Measurements from ENCODE around the gene BPTF. TPM values are rescaled to one million over a fixed set of nuclear protein-coding genes. Genes with fewer than 3 reads are reported as not detected.

The BPTF gene
- total RNA-seq, 2 donors from 2014 or later: 60.3 to 92.3 TPM

DNA sequence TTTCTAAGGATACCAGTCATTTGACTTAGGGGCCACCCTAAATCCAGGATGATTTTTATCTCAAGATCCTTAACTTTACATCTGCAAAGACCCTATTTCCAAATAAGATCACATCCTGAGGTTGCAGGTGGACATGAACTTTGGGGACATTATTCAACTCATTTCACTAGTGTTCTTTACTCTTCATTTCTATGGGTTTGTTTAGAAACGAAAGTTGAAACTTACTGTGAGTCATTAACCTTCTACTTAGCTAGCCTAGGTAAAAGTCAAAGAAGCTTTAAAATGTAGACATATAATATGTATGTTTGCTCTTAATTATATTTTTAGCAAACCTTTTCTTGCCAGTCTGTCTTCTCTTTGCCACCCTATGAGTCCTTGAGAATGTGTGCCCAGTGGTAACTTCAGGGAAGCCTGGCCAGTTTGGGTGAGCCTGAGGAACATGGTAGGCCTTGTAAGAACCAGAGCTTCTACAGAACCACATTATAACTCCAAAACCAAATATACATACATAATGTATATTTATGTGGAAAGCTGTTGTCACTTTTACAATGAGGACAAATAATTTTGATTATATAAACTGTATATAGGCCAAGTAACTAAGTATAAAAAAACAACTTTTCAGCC is 38.4 kb downstream of the BPTF start:
- DNase-seq (ENCODE audit: low spot score): no peak
- TF ChIP-seq, protein P1, sequence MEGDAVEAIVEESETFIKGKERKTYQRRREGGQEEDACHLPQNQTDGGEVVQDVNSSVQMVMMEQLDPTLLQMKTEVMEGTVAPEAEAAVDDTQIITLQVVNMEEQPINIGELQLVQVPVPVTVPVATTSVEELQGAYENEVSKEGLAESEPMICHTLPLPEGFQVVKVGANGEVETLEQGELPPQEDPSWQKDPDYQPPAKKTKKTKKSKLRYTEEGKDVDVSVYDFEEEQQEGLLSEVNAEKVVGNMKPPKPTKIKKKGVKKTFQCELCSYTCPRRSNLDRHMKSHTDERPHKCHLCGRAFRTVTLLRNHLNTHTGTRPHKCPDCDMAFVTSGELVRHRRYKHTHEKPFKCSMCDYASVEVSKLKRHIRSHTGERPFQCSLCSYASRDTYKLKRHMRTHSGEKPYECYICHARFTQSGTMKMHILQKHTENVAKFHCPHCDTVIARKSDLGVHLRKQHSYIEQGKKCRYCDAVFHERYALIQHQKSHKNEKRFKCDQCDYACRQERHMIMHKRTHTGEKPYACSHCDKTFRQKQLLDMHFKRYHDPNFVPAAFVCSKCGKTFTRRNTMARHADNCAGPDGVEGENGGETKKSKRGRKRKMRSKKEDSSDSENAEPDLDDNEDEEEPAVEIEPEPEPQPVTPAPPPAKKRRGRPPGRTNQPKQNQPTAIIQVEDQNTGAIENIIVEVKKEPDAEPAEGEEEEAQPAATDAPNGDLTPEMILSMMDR (IDR thresholded peaks at IDR 0.05): no peak
- H3K36me3 ChIP-seq: peaks cover 7% of the 10 kb centered on the region
- no peaks in the 10 kb centered on the region for H3K9me3 ChIP-seq
- no peak overlapping the region for H3K27ac ChIP-seq
- no peak overlapping the region for H3K4me3 ChIP-seq
- H3K4me1 ChIP-seq: peaks cover 0 to 11% of the 10 kb centered on the region in 2 donors
- no peaks in the 10 kb centered on the region for H3K27me3 ChIP-seq

DNA sequence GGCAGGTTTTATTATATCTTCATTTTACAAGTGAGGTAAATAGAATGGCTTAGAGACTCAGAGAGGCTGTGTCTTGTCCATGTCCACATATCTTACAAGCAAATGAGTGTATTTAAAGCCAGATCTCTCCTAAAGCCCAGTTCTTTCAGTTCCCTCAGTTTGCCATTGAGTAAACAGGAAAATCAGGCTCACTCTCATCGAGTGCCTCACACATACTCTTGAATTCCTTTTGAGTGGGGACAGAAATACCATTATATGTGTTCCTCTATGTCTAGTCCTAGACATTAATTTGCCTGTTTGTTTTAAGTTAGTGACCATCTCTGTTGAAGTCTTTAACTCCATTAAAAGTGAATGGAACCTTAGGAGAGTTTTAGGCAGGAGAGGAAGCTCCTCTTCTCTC is 40.1 kb downstream of the BPTF start:
- TF ChIP-seq, protein P1 (IDR thresholded peaks at IDR 0.05): no peak
- H3K36me3 ChIP-seq: peaks cover 7% of the 10 kb centered on the region
- no peak for DNase-seq (ENCODE audit: low spot score)
- no peak overlapping the region for H3K27ac ChIP-seq
- H3K27me3 ChIP-seq: no peaks in the 10 kb centered on the region
- H3K9me3 ChIP-seq: no peaks in the 10 kb centered on the region
- no peak overlapping the region for H3K4me3 ChIP-seq
- no peaks in the 10 kb centered on the region for H3K4me1 ChIP-seq

DNA sequence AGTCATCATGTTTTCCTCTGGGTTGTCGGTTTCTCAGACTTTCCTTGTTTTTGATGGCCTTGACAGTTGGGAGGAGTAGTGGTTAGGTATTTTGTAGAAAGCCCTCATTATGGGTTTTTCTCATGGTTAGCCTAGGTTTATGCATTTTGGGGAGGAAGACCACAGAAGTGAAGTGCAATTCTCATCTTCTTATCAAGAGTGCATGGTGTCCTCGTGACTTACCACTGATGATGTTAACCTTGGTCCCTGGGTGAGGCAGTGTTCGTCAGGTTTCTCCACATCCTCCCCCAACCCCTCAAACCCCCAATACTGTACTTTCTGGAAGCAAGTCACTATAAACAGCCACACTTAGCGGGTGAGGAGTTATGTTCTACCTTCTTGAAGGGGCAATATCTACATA is 42.3 kb downstream of the BPTF start:
- Histone ChIP-seq H3K27me3 (no peaks in the 10 kb centered on the region), H3K36me3 (peaks cover 7% of the 10 kb centered on the region), H3K9me3 (no peaks in the 10 kb centered on the region), H3K4me1 (no peaks in the 10 kb centered on the region), H3K4me3 (no peak overlapping the region), H3K27ac (no peak overlapping the region)
- TF ChIP-seq, protein P1 (IDR thresholded peaks at IDR 0.05): no peak
- no peak for DNase-seq (ENCODE audit: low spot score)

DNA sequence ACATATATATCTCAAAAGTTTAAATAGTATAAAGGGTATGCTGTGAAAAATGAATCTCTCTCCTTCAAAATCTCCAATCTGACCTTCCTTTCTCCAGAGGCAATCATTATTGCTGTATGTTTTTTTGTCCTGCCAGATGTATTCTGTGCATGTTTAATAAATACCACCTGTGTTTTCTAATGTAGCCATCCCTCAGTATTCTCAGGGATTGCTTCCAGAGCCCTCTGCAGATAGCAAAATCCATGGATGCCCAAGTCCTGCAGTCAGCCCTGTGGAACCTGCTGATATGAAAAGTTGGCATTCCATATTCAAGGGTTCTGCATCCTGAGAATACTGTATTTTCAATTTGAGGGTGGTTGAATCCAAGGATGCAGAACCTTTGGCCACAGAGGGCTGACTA is 42.9 kb downstream of the BPTF start:
- Histone ChIP-seq H3K27ac (no peak overlapping the region), H3K36me3 (peaks cover 7% of the 10 kb centered on the region), H3K4me3 (no peak overlapping the region), H3K9me3 (no peaks in the 10 kb centered on the region), H3K27me3 (no peaks in the 10 kb centered on the region), H3K4me1 (no peaks in the 10 kb centered on the region)
- TF ChIP-seq, protein P1 (IDR thresholded peaks at IDR 0.05): no peak
- DNase-seq (ENCODE audit: low spot score): no peak

DNA sequence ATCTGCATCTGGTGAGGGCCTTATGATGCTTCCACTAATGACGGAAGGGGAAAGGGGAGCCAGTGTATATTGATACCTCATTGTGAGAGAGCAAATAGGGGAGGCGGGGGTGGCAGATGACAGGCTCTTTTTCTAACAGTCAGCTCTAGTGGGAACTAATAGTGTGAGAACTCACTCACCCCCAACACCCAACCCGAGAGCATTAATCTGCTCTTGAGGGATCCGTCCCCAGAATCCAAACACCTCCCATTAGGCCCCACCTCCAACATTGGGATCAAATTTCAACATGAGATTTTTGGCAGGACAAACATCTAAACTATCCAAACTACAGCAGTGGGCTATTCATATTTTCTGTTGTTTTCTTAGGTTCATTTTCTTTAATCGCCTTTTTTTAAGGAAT is 54.4 kb downstream of the BPTF start:
- H3K27me3 ChIP-seq: no peaks in the 10 kb centered on the region
- no peak overlapping the region for H3K27ac ChIP-seq
- peaks cover 31% of the 10 kb centered on the region for H3K36me3 ChIP-seq
- DNase-seq (ENCODE audit: low spot score): no peak
- H3K9me3 ChIP-seq: no peaks in the 10 kb centered on the region
- H3K4me1 ChIP-seq: no peaks in the 10 kb centered on the region
- H3K4me3 ChIP-seq: no peak overlapping the region
- TF ChIP-seq, protein P1 (IDR thresholded peaks at IDR 0.05): no peak

DNA sequence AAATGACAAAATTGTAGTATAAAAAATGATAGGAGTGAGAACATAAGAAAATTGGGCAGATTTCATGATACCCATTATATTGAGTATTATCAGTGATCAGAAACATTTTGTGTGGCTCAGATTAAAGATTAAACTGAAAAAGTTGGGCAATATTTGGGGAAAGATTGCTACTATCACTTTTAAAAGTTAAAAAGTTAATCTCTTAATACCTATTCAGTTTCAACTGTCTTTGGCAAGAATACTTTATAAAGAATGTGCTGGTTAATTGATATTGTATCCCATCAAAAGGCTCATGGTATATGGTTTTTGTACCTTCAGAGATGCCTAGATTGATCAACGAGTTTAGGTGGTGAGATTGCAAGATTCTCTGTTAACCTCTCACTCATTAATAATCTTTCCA is 55.8 kb downstream of the BPTF start:
- H3K27me3 ChIP-seq: no peaks in the 10 kb centered on the region
- H3K9me3 ChIP-seq: no peaks in the 10 kb centered on the region
- H3K36me3 ChIP-seq: peaks cover 22% of the 10 kb centered on the region
- H3K4me1 ChIP-seq: no peaks in the 10 kb centered on the region
- DNase-seq (ENCODE audit: low spot score): no peak
- H3K4me3 ChIP-seq: no peak overlapping the region
- H3K27ac ChIP-seq: no peak overlapping the region
- TF ChIP-seq, protein P1 (IDR thresholded peaks at IDR 0.05): no peak
